Colonic mucosa (tissue), 4 donors: Measurements from ENCODE around the gene LIG3. TPM values are rescaled to one million over a fixed set of nuclear protein-coding genes. Genes with fewer than 3 reads are reported as not detected.

ENCODE experiments used
- DNase-seq: peaks from one replicate; pipeline ENCODE4 v3.0.0-alpha.2; 2020
- H3K27ac ChIP-seq: fragments of 200-600 bp; one replicate; pipeline ENCODE4 v1.8.0; 2021
- H3K27me3 ChIP-seq: fragments of 200-600 bp; one replicate; pipeline ENCODE4 v1.8.0; 2021
- H3K36me3 ChIP-seq: fragments of 200-600 bp; one replicate; pipeline ENCODE4 v1.8.0; 2021
- H3K4me1 ChIP-seq: fragments of 200-600 bp; one replicate; pipeline ENCODE4 v1.8.0; 2021; ENCODE audit warnings: mild to moderate bottlenecking
- H3K4me3 ChIP-seq: fragments of 200-600 bp; one replicate; pipeline ENCODE4 v1.8.0; 2021
- H3K9ac ChIP-seq, 2 donors: one replicate each; pipeline ENCODE4 v1.7.0; 2013; ENCODE audit warnings: control low read depth in 2 of 2, low read depth in 2 of 2, low read length in 2 of 2
- H3K9me3 ChIP-seq: fragments of 200-600 bp; one replicate; pipeline ENCODE4 v1.8.0; 2021
- intact Hi-C: fragments of 100-400 bp; cut with DNase I; formaldehyde crosslinking; loops from one replicate; pipeline ENCODE4 v1.14.1; 2022
- total RNA-seq, 2 donors: library from RNA; stranded (reverse); fragmentation: NEBNext Ultra II Directional in 1 of 2; extraction: Animal tissue kit (Norgen Biotek cat#: 25700) in 1 of 2; gene quantifications; one replicate each; pipeline ENCODE4 v1.2.1, GENCODE V29; 2021
- TF ChIP-seq, protein P1 (sequence below): fragments of 200-600 bp; IDR thresholded peaks from one replicate; pipeline ENCODE4 v1.8.0; 2022; ENCODE audit warnings: antibody characterized with exemption, mild to moderate bottlenecking
- donor health status: healthy.
- donor health status: DM: no; HTN: no; CAD: no.
- donor health status: DM: no; HTN: no; CAD: no.

Gene LIG3
- total RNA-seq, 2 donors from 2014 or later: 29.1 to 42.9 TPM

DNA sequence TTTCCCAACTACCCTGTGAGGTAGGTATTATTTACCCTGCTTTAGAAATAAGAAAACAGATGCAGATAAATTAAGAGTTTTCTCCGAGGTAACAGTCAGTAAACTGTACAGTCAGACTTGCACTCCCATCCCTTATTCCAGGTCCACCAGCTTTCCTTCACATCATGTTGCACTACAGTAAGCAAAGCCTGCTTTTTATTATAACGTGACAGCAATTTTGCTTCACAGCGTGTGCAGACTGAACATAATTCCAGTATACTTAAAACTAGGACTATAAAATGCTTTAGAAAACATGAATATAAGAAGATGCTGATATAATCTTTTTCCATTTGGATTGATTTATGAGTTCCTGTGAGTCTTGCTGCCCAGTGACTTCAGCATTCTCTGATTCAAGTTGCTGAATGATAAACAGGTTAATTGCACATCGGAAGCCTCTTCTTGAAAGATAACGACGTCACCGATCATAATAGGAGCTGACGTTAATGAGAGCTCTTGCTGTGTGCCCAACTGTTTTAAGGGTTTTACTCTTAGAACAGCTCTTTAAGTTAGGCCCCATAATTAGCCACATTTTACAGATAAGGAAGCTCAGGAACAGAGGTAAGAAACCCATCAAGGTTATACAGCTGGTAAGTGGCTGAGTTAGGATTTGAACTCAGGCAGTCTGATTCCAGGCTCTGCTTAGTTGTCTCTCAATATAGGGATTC lies 1.4 kb downstream of the LIG3 start:
- intact Hi-C loops: no loop called here
- no peaks in the 10 kb centered on the region for H3K9me3 ChIP-seq
- H3K27ac ChIP-seq: peak overlapping the region; percentile 99
- no peaks in the 10 kb centered on the region for H3K36me3 ChIP-seq
- peak overlapping the region; percentile 92 for H3K4me3 ChIP-seq
- H3K9ac ChIP-seq: peak overlapping the region; percentile 89 to 99
- DNase-seq: no peak
- TF ChIP-seq, protein P1, sequence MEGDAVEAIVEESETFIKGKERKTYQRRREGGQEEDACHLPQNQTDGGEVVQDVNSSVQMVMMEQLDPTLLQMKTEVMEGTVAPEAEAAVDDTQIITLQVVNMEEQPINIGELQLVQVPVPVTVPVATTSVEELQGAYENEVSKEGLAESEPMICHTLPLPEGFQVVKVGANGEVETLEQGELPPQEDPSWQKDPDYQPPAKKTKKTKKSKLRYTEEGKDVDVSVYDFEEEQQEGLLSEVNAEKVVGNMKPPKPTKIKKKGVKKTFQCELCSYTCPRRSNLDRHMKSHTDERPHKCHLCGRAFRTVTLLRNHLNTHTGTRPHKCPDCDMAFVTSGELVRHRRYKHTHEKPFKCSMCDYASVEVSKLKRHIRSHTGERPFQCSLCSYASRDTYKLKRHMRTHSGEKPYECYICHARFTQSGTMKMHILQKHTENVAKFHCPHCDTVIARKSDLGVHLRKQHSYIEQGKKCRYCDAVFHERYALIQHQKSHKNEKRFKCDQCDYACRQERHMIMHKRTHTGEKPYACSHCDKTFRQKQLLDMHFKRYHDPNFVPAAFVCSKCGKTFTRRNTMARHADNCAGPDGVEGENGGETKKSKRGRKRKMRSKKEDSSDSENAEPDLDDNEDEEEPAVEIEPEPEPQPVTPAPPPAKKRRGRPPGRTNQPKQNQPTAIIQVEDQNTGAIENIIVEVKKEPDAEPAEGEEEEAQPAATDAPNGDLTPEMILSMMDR: no peak
- no peaks in the 10 kb centered on the region for H3K4me1 ChIP-seq
- no peaks in the 10 kb centered on the region for H3K27me3 ChIP-seq

DNA sequence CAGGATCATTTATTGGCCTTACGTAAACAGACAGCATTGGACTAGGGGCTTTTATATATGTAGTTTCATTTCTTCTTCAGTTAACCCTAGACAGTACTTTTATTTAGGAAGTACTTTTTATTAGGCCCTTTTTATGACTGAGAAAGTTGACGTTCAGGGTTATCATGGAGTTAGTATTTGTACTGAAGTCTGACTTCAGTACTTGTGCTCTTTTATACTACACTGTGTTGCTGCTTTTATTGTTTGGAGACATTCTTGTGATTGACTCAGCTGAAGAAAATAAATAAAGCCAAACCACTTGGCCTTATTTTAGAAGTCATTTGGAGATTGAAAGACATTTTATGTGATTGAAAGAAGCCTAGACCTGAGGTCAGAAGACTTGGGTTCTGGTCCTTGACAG lies 6.9 kb downstream of the LIG3 start:
- no peak overlapping the region for H3K4me3 ChIP-seq
- H3K4me1 ChIP-seq: no peaks in the 10 kb centered on the region
- no peak for DNase-seq
- H3K36me3 ChIP-seq: peaks cover 1% of the 10 kb centered on the region
- H3K9me3 ChIP-seq: no peaks in the 10 kb centered on the region
- TF ChIP-seq, protein P1: no peak
- intact Hi-C loops: no loop called here
- H3K27ac ChIP-seq: peak overlapping the region; percentile 6
- no peaks in the 10 kb centered on the region for H3K27me3 ChIP-seq
- no peak overlapping the region for H3K9ac ChIP-seq

DNA sequence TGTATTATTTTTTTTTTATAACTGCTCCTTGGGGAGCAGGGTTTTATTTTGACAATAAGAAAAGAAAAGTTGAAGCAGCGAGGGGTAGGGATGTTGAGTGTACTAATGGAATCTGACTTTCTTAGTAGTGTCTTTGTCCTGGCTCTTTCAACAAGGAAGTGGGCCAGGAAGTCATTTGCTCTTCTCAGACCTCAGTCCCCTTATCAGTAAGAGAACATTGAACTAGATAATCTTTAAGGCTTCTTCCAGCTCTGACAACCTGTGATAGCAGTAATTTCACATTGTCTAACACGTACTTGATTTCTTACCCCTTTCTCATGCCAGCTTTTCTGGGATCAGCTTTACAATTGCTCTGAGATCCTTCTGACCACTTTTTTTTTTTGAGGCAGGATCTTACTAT lies 8.3 kb downstream of the LIG3 start:
- no peaks in the 10 kb centered on the region for H3K4me1 ChIP-seq
- no peaks in the 10 kb centered on the region for H3K27me3 ChIP-seq
- intact Hi-C loops: no loop called here
- no peak overlapping the region for H3K27ac ChIP-seq
- peaks cover 4% of the 10 kb centered on the region for H3K36me3 ChIP-seq
- no peak for DNase-seq
- no peaks in the 10 kb centered on the region for H3K9me3 ChIP-seq
- no peak overlapping the region for H3K9ac ChIP-seq
- TF ChIP-seq, protein P1: no peak
- no peak overlapping the region for H3K4me3 ChIP-seq

DNA sequence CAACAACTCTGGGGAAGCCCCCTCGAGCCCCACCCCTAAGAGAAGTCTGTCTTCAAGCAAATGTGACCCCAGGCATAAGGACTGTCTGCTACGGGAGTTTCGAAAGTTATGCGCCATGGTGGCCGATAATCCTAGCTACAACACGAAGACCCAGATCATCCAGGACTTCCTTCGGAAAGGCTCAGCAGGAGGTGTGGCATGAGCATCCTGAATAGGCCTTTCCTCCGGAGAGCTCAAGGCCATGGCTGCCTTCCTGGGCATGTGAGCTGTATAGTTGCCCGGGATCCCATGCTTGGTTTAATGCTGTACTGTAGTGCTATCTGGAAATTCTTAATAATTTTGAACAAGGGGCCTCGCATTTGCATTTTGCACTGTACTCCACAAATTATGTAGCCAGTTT lies 9.2 kb downstream of the LIG3 start:
- Histone ChIP-seq H3K9ac (no peak overlapping the region), H3K4me3 (no peak overlapping the region), H3K27ac (no peak overlapping the region), H3K36me3 (peaks cover 4% of the 10 kb centered on the region), H3K27me3 (no peaks in the 10 kb centered on the region), H3K9me3 (no peaks in the 10 kb centered on the region), H3K4me1 (no peaks in the 10 kb centered on the region)
- intact Hi-C loops: no loop called here
- TF ChIP-seq, protein P1: no peak
- no peak for DNase-seq

- no peak overlapping the region for H3K4me3 ChIP-seq
- no peaks in the 10 kb centered on the region for H3K9me3 ChIP-seq
- intact Hi-C loops: loop anchor here (10.0 kb wide), 1 partner anchor 176 kb away; no protein-coding TSS in a partner anchor
- no peaks in the 10 kb centered on the region for H3K27me3 ChIP-seq
- H3K36me3 ChIP-seq: peaks cover 4% of the 10 kb centered on the region
- H3K9ac ChIP-seq: no peak overlapping the region
- no peak overlapping the region for H3K27ac ChIP-seq
- TF ChIP-seq, protein P1: no peak
- H3K4me1 ChIP-seq: no peaks in the 10 kb centered on the region
- DNase-seq: no peak
Observed at GRCh38 chr17:34990921-34991365, 10.6 kb downstream of the LIG3 start.
